ENCODE data around the gene UCK2.

The UCK2 gene

GRCh38 chr1:165856606-165857005 lies 29.2 kb downstream of the UCK2 start:
- H3K4me3 ChIP-seq (ENCODE audit: low read depth, low read length, poor library complexity, severe bottlenecking) = no peak overlapping the region
- H3K4me2 ChIP-seq (ENCODE audit: low read length) = no peak overlapping the region
- no peaks in the 10 kb centered on the region for H3K9me2 ChIP-seq (ENCODE audit: low read depth, low read length)
- peaks cover 92% of the 10 kb centered on the region for H3K79me2 ChIP-seq (ENCODE audit: insufficient read depth, low read length)
- H4K20me1 ChIP-seq (ENCODE audit: insufficient read depth, low read length) = no peaks in the 10 kb centered on the region
- H3K4me1 ChIP-seq (ENCODE audit: insufficient read depth, low read length, severe bottlenecking) = peaks cover 39% of the 10 kb centered on the region
- H3F3A ChIP-seq (ENCODE audit: insufficient read depth, low read length) = no peaks in the 10 kb centered on the region
- H2AFZ ChIP-seq (ENCODE audit: low read length) = no peak overlapping the region
- H3K27ac ChIP-seq (ENCODE audit: low read depth, low read length, poor library complexity, severe bottlenecking) = no peak overlapping the region
- H3K36me3 ChIP-seq (ENCODE audit: insufficient read depth, low read length) = no peaks in the 10 kb centered on the region
- H3K27me3 ChIP-seq (ENCODE audit: insufficient read depth, low read length) = no peaks in the 10 kb centered on the region
- no peak for TF ChIP-seq EZH2 (IDR thresholded peaks at IDR 0.05; ENCODE audit: borderline replicate concordance, low read length)
- TF ChIP-seq CTCF (IDR thresholded peaks at IDR 0.05; ENCODE audit: low read length) = no peak
- no peak overlapping the region for H3K9ac ChIP-seq (ENCODE audit: low read length)
- no peaks in the 10 kb centered on the region for H3K9me3 ChIP-seq (ENCODE audit: low read length)

GRCh38 chr1:165857046-165857801 lies 29.8 kb downstream of the UCK2 start:
- H3K9ac ChIP-seq (ENCODE audit: low read length) = no peak overlapping the region
- peaks cover 42% of the 10 kb centered on the region for H3K4me1 ChIP-seq (ENCODE audit: insufficient read depth, low read length, severe bottlenecking)
- H3K27ac ChIP-seq (ENCODE audit: low read depth, low read length, poor library complexity, severe bottlenecking) = no peak overlapping the region
- no peaks in the 10 kb centered on the region for H3K27me3 ChIP-seq (ENCODE audit: insufficient read depth, low read length)
- no peaks in the 10 kb centered on the region for H3K36me3 ChIP-seq (ENCODE audit: insufficient read depth, low read length)
- no peak overlapping the region for H3K4me3 ChIP-seq (ENCODE audit: low read depth, low read length, poor library complexity, severe bottlenecking)
- H3K9me3 ChIP-seq (ENCODE audit: low read length) = no peaks in the 10 kb centered on the region
- H3K9me2 ChIP-seq (ENCODE audit: low read depth, low read length) = no peaks in the 10 kb centered on the region
- H3F3A ChIP-seq (ENCODE audit: insufficient read depth, low read length) = no peaks in the 10 kb centered on the region
- no peaks in the 10 kb centered on the region for H4K20me1 ChIP-seq (ENCODE audit: insufficient read depth, low read length)
- H3K79me2 ChIP-seq (ENCODE audit: insufficient read depth, low read length) = peaks cover 92% of the 10 kb centered on the region
- TF ChIP-seq EZH2 (IDR thresholded peaks at IDR 0.05; ENCODE audit: borderline replicate concordance, low read length) (no peak), CTCF (IDR thresholded peaks at IDR 0.05; ENCODE audit: low read length) (no peak)
- no peak overlapping the region for H2AFZ ChIP-seq (ENCODE audit: low read length)
- no peak overlapping the region for H3K4me2 ChIP-seq (ENCODE audit: low read length)

- H3F3A ChIP-seq (ENCODE audit: insufficient read depth, low read length) = no peaks in the 10 kb centered on the region
- no peak overlapping the region for H3K27ac ChIP-seq (ENCODE audit: low read depth, low read length, poor library complexity, severe bottlenecking)
- H3K9me3 ChIP-seq (ENCODE audit: low read length) = no peaks in the 10 kb centered on the region
- peaks cover 51% of the 10 kb centered on the region for H3K4me1 ChIP-seq (ENCODE audit: insufficient read depth, low read length, severe bottlenecking)
- TF ChIP-seq EZH2 (IDR thresholded peaks at IDR 0.05; ENCODE audit: borderline replicate concordance, low read length) = no peak
- no peak for TF ChIP-seq CTCF (IDR thresholded peaks at IDR 0.05; ENCODE audit: low read length)
- no peak overlapping the region for H3K9ac ChIP-seq (ENCODE audit: low read length)
- H4K20me1 ChIP-seq (ENCODE audit: insufficient read depth, low read length) = no peaks in the 10 kb centered on the region
- H3K9me2 ChIP-seq (ENCODE audit: low read depth, low read length) = no peaks in the 10 kb centered on the region
- no peak overlapping the region for H3K4me2 ChIP-seq (ENCODE audit: low read length)
- H2AFZ ChIP-seq (ENCODE audit: low read length) = no peak overlapping the region
- H3K27me3 ChIP-seq (ENCODE audit: insufficient read depth, low read length) = no peaks in the 10 kb centered on the region
- peaks cover 92% of the 10 kb centered on the region for H3K79me2 ChIP-seq (ENCODE audit: insufficient read depth, low read length)
- no peak overlapping the region for H3K4me3 ChIP-seq (ENCODE audit: low read depth, low read length, poor library complexity, severe bottlenecking)
- no peaks in the 10 kb centered on the region for H3K36me3 ChIP-seq (ENCODE audit: insufficient read depth, low read length)
Measured at GRCh38 chr1:165858364-165858823, 31.0 kb downstream of the UCK2 start.
